DND-41 (cell line): ENCODE results near the gene ZNF747.
A peak's percentile ranks its signal among the peaks of the same experiment; 100 is the strongest.

ENCODE experiments used
- ATAC-seq: fragments of 200-7000 bp; cut with Tn5 transposase; 3 replicates; pipeline ENCODE4 v1.9.1; 2021; ENCODE audit warnings: low read depth; ENCODE audit not compliant: insufficient read depth
- DNase-seq: peaks from one replicate; pipeline ENCODE4 v3.0.0-alpha.2; 2020
- H2AFZ ChIP-seq: 2 replicates; pipeline ENCODE4 v1.6.0; 2012; ENCODE audit warnings: low read depth, low read length
- H3K27ac ChIP-seq: 2 replicates; pipeline ENCODE4 v1.5.1; 2012; ENCODE audit warnings: low read length, inconsistent platforms
- H3K27me3 ChIP-seq: fragments of 200-600 bp; sonication (generic); 2 replicates; pipeline ENCODE4 v1.6.0; 2012; ENCODE audit warnings: low read length, mild to moderate bottlenecking, inconsistent platforms; ENCODE audit not compliant: insufficient read depth, poor library complexity
- H3K36me3 ChIP-seq: 2 replicates; pipeline ENCODE4 v1.5.1; 2012; ENCODE audit warnings: low read length, inconsistent platforms; ENCODE audit not compliant: insufficient read depth
- H3K4me1 ChIP-seq: 2 replicates; pipeline ENCODE4 v1.5.1; 2012; ENCODE audit warnings: mild to moderate bottlenecking, low read length; ENCODE audit not compliant: insufficient read depth
- H3K4me2 ChIP-seq: 2 replicates; pipeline ENCODE4 v1.6.0; 2012; ENCODE audit warnings: mild to moderate bottlenecking, moderate library complexity, low read length, inconsistent platforms; ENCODE audit not compliant: insufficient read depth
- H3K4me3 ChIP-seq, 2 experiments: fragments of 200-600 bp in 1 of 2; shearing (Covaris generic) in 1 of 2; 2 replicates each; pipeline ENCODE4 v1.5.1; 2012 to 2016; ENCODE audit warnings: inconsistent platforms in 2 of 2, low read length in 2 of 2, mild to moderate bottlenecking in 2 of 2, low read depth in 1 of 2, moderate library complexity in 1 of 2
- H3K79me2 ChIP-seq: 2 replicates; pipeline ENCODE4 v1.6.0; 2012; ENCODE audit warnings: low read length, inconsistent platforms; ENCODE audit not compliant: insufficient read depth
- H3K9ac ChIP-seq: 2 replicates; pipeline ENCODE4 v1.6.0; 2012; ENCODE audit warnings: low read depth, mild to moderate bottlenecking, inconsistent platforms, low read length, moderate library complexity
- H3K9me3 ChIP-seq: 2 replicates; pipeline ENCODE4 v1.5.1; 2012; ENCODE audit warnings: low read length, moderate library complexity, mild to moderate bottlenecking, inconsistent platforms; ENCODE audit not compliant: insufficient read depth, severe bottlenecking
- H4K20me1 ChIP-seq: 2 replicates; pipeline ENCODE4 v1.6.0; 2012; ENCODE audit warnings: low read length; ENCODE audit not compliant: insufficient read depth
- CTCF ChIP-seq: IDR thresholded peaks from 2 replicates; pipeline ENCODE4 v1.5.1; 2012; ENCODE audit warnings: borderline replicate concordance, low read length, moderate library complexity, mild to moderate bottlenecking; ENCODE audit not compliant: poor library complexity, severe bottlenecking; ENCODE audit errors: extremely low read depth
- EZH2 ChIP-seq: IDR thresholded peaks from 3 replicates; pipeline ENCODE4 v1.6.1; 2012; ENCODE audit warnings: borderline replicate concordance, low read depth, mild to moderate bottlenecking, moderate library complexity, low read length, inconsistent platforms; ENCODE audit not compliant: severe bottlenecking

The ZNF747 gene

GRCh38 chr16:30569746-30570635 lies 35.3 kb upstream of the ZNF747 start:
- H3K79me2 ChIP-seq: peaks cover 46% of the 10 kb centered on the region
- peak overlapping the region in 1 of 2 experiments; percentile 92; a peak in 2 of 4 replicates for H3K4me3 ChIP-seq
- H3K36me3 ChIP-seq: peaks cover 12% of the 10 kb centered on the region; the same call in 1 of the 2 replicates
- DNase-seq (no peak), ATAC-seq (no peak)
- H4K20me1 ChIP-seq: no peaks in the 10 kb centered on the region
- peak overlapping the region; percentile 94 for H3K9ac ChIP-seq
- H3K27me3 ChIP-seq: no peaks in the 10 kb centered on the region
- TF ChIP-seq EZH2 (no peak), CTCF (no peak)
- no peak overlapping the region for H3K27ac ChIP-seq
- no peaks in the 10 kb centered on the region for H3K9me3 ChIP-seq
- peaks cover 62% of the 10 kb centered on the region for H3K4me1 ChIP-seq
- H3K4me2 ChIP-seq: peak overlapping the region; percentile 78; the same call in 1 of the 2 replicates
- no peak overlapping the region for H2AFZ ChIP-seq

GRCh38 chr16:30569281-30569680 lies 34.6 kb upstream of the ZNF747 start:
- H3K79me2 ChIP-seq: peaks cover 38% of the 10 kb centered on the region
- no peaks in the 10 kb centered on the region for H4K20me1 ChIP-seq
- no peak overlapping the region for H3K9ac ChIP-seq
- no peak for DNase-seq
- TF ChIP-seq CTCF (no peak), EZH2 (no peak)
- no peak for ATAC-seq
- no peak overlapping the region for H3K27ac ChIP-seq
- H3K4me3 ChIP-seq: no peak overlapping the region
- peaks cover 55% of the 10 kb centered on the region for H3K4me1 ChIP-seq
- H3K36me3 ChIP-seq: peaks cover 12% of the 10 kb centered on the region; the same call in 1 of the 2 replicates
- no peak overlapping the region for H3K4me2 ChIP-seq
- H2AFZ ChIP-seq: no peak overlapping the region
- H3K9me3 ChIP-seq: no peaks in the 10 kb centered on the region
- no peaks in the 10 kb centered on the region for H3K27me3 ChIP-seq

- Histone ChIP-seq H3K4me3 (no peak overlapping the region), H3K36me3 (peaks cover 9% of the 10 kb centered on the region; the same call in 1 of the 2 replicates), H3K4me2 (no peak overlapping the region), H3K9me3 (no peaks in the 10 kb centered on the region), H3K79me2 (peaks cover 27% of the 10 kb centered on the region), H3K9ac (no peak overlapping the region), H3K27ac (0 out of 2 replicates have a peak overlapping the region, but pooled peaks have one; percentile 20), H3K27me3 (no peaks in the 10 kb centered on the region), H4K20me1 (no peaks in the 10 kb centered on the region), H2AFZ (no peak overlapping the region), H3K4me1 (peaks cover 44% of the 10 kb centered on the region)
- TF ChIP-seq CTCF: no peak
- TF ChIP-seq EZH2: no peak
- ATAC-seq (no peak), DNase-seq (peak; percentile 43)
These were observed 33.5 kb upstream of the ZNF747 start for GRCh38 chr16:30567991-30568638.
